ENCODE measurements around the gene SPRR2E. TPM values are rescaled to one million over a fixed set of nuclear protein-coding genes. Genes with fewer than 3 reads are reported as not detected.
"Not testable (repeated sequence)": the region's sequence is repeated elsewhere in the genome, so short reads cannot be mapped to it uniquely, and the experiment has no call there.

The SPRR2E gene
- not detected in 2 replicates for total RNA-seq

DNA sequence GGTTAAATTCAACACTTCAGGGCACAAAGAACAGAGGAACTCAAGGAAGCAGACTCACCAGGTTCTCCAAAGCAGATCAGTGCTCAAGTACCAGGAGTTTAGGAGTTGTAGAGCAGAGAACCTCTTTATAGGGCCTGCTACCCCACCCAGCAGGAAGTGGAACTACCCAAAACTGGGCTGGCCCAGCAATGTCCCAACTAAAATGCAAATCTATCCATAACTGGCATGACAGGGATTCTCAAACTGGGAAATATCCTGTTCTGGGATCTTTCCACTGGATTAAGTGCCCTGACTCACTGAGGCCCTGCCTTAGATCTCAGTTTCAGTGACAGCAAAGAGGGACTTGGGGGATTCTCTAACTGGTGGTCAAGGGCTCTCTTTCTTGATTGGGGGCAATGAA is at the start of gene SPRR2E:
SPRR2E (minus strand) TSS at position 101 of the 400 bp plus-strand sequence. CDS start 775 bp downstream, outside the sequence.
- Mint-ChIP-seq H3K4me3 (no peak within 1 kb of the TSS), H3K9me3 (no peaks in the 10 kb centered on the region)
- intact Hi-C loops (cut with micrococcal nuclease) = no loop called here

GRCh38 chr1:153141377-153141776 is 47.1 kb upstream of the SPRR2E start:
- no peak overlapping the region for H3K4me3 Mint-ChIP-seq
- H3K9me3 Mint-ChIP-seq = no peaks in the 10 kb centered on the region
- no peak overlapping the region for H3K27ac Mint-ChIP-seq
- ChIA-PET POLR2A (no interaction called here), CTCF (no interaction called here)
- TF ChIP-seq CTCF (IDR thresholded peaks at IDR 0.05) = no peak
- no peak for ATAC-seq (ENCODE audit: low read depth)
- no peak for DNase-seq
- no peaks in the 10 kb centered on the region for H3K36me3 Mint-ChIP-seq (ENCODE audit: low read depth)
- H3K27me3 Mint-ChIP-seq = peaks cover 20% of the 10 kb centered on the region
- intact Hi-C loops (cut with micrococcal nuclease) = no loop called here
- no peaks in the 10 kb centered on the region for H3K4me1 Mint-ChIP-seq

More for the DNA sequence above, at the start of gene SPRR2E:
- TF ChIP-seq CTCF (IDR thresholded peaks at IDR 0.05) = no peak
- peaks cover 13% of the 10 kb centered on the region for H3K27me3 Mint-ChIP-seq
- H3K27ac Mint-ChIP-seq = no peak within 1 kb of the TSS
- no peak for DNase-seq
- CTCF ChIA-PET = no interaction called here
- ATAC-seq (ENCODE audit: low read depth) = no peak
- no peaks in the 10 kb centered on the region for H3K36me3 Mint-ChIP-seq (ENCODE audit: low read depth)
- POLR2A ChIA-PET = no interaction called here
- peaks cover 2% of the 10 kb centered on the region for H3K4me1 Mint-ChIP-seq

DNA sequence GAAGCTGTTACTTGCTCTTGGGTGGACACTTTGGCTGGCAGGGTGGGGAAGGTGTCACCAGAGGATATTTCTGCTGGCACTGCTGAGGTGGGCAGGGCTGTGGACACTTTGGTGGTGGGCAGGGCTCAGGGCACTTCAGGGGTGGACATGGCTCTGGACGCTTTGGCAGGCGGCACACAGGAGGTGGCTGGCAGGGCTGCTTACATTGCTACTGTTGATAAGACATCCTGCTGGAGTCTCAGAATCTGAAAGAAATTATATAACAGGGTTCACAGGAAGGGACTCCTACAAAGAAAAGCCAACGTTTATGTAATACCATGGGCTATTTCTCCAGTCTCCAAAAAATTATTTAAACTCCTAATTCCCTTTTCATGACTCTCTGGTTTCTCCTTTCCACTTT is 46.2 kb upstream of the SPRR2E start:
- DNase-seq = no peak

GRCh38 chr1:153133743-153134142 is 39.4 kb upstream of the SPRR2E start:
- Mint-ChIP-seq H3K4me3 (no peak overlapping the region), H3K27ac (no peak overlapping the region), H3K9me3 (no peaks in the 10 kb centered on the region), H3K27me3 (peaks cover 29% of the 10 kb centered on the region), H3K36me3 (ENCODE audit: low read depth) (no peaks in the 10 kb centered on the region), H3K4me1 (no peaks in the 10 kb centered on the region)
- DNase-seq (no peak), ATAC-seq (ENCODE audit: low read depth) (no peak)
- intact Hi-C loops (cut with micrococcal nuclease) = no loop called here
- POLR2A ChIA-PET = no interaction called here
- CTCF ChIA-PET = no interaction called here
- no peak for TF ChIP-seq CTCF (IDR thresholded peaks at IDR 0.05)

More for the DNA sequence above, 46.2 kb upstream of the SPRR2E start:
- ATAC-seq (ENCODE audit: low read depth) = no peak
- intact Hi-C loops (cut with micrococcal nuclease) = no loop called here
- TF ChIP-seq CTCF (IDR thresholded peaks at IDR 0.05) = no peak
- no peak overlapping the region for H3K27ac Mint-ChIP-seq
- H3K4me3 Mint-ChIP-seq = no peak overlapping the region
- no peaks in the 10 kb centered on the region for H3K36me3 Mint-ChIP-seq (ENCODE audit: low read depth)
- no peaks in the 10 kb centered on the region for H3K9me3 Mint-ChIP-seq
- POLR2A ChIA-PET = no interaction called here
- CTCF ChIA-PET = no interaction called here
- H3K27me3 Mint-ChIP-seq = peaks cover 24% of the 10 kb centered on the region
- no peaks in the 10 kb centered on the region for H3K4me1 Mint-ChIP-seq

GRCh38 chr1:153133267-153133666 is 38.9 kb upstream of the SPRR2E start:
- H3K4me3 Mint-ChIP-seq = no peak overlapping the region
- H3K36me3 Mint-ChIP-seq (ENCODE audit: low read depth) = no peaks in the 10 kb centered on the region
- no peak for DNase-seq
- ChIA-PET CTCF (no interaction called here), POLR2A (no interaction called here)
- no peaks in the 10 kb centered on the region for H3K4me1 Mint-ChIP-seq
- H3K27me3 Mint-ChIP-seq = peaks cover 29% of the 10 kb centered on the region
- TF ChIP-seq CTCF (IDR thresholded peaks at IDR 0.05) = no peak
- H3K9me3 Mint-ChIP-seq = peaks cover under 1% of the 10 kb centered on the region
- no peak overlapping the region for H3K27ac Mint-ChIP-seq
- intact Hi-C loops (cut with micrococcal nuclease) = no loop called here
- no peak for ATAC-seq (ENCODE audit: low read depth)

GRCh38 chr1:153128688-153129087 is 34.4 kb upstream of the SPRR2E start:
- H3K4me1 Mint-ChIP-seq; H3K27ac Mint-ChIP-seq; ATAC-seq (ENCODE audit: low read depth); POLR2A ChIA-PET; H3K4me3 Mint-ChIP-seq; DNase-seq; H3K36me3 Mint-ChIP-seq (ENCODE audit: low read depth); intact Hi-C loops (cut with micrococcal nuclease); CTCF ChIA-PET: not testable (repeated sequence)
- Mint-ChIP-seq H3K9me3 (peaks cover 12% of the 10 kb centered on the region), H3K27me3 (peaks cover 10% of the 10 kb centered on the region)

Measured in activated B cell treated with CpG ODN at 0.5 μM for 24 hours (primary cell).